22Rv1 (cell line): ENCODE data around the gene SIGLEC14.

ENCODE experiments used
- H3K27ac ChIP-seq: fragments of 450-650 bp; 2 replicates; pipeline ENCODE4 v1.5.1; 2017
- CTCF ChIP-seq: fragments of 450-650 bp; IDR thresholded peaks from 2 replicates; pipeline ENCODE4 v1.5.1; 2017; ENCODE audit warnings: mild to moderate bottlenecking
- ZFX ChIP-seq: fragments of 450-650 bp; IDR thresholded peaks from 2 replicates; pipeline ENCODE4 v1.6.1; 2017; ENCODE audit warnings: antibody characterized with exemption, borderline replicate concordance

The SIGLEC14 gene

DNA sequence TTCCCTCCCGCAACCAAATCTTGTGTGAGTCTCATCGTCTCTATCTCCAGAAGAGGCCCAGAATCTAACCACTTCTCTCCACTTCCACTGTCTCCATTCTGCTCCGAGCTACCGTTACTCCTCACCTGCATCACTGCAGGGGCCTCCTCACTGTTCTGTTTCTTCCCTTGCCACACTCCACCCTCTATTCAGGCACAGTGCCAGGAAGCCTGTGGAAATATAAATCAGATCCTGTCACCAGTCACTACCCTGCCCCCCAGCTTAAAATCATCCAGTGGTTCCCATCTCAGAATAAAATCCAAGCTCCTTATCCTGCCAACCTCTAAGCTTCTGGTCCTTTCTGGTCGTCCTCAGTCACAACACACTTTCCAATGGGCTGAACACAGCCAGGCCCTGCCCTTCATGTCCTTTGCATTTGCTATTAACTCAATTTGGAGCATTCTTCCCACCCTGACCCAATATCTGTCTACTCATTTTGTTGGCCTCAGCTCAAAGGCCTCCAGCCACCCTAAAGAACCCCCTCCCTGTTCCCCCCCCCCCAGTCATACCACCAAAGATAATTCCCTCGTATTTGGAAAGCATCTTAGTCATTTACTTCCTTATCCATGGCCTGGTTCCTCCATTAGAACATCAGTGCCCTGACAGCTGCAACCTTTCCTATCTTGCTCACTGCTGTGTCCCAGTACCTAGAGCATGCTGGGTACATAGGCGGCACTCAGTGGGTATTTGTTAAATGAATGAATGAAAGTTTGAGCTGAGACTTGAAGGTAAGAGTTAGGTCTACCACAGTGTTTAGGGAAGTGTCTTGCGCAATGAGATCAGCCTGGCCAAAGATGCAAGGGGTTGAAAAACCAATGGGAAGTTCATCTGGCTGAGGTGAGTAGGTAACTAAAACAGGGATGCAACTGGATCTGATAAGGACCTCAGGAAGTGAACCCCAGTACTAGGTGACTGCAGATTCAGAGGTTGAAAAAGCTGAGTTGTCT, 51.1 kb downstream of the SIGLEC14 start:
- TF ChIP-seq CTCF (no peak), ZFX (no peak)
- no peak overlapping the region for H3K27ac ChIP-seq

DNA sequence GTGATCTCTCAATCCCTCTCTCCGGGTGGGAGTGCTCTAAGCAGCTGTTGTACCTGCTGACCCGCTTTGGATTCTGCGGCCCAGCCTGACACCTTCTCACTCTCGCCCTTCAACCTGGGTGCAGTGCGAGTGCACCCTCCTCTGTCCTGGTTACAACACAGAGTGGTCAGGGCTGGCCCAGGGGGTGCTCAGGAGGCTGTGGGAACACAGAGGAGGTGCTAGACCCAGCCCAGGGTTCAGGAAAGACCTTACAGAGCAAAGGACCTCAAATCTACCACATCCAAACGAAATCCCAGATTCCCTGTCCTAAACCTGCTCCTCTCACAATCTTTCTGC, 51.9 kb downstream of the SIGLEC14 start:
- no peak for TF ChIP-seq CTCF
- TF ChIP-seq ZFX, result no peak
- H3K27ac ChIP-seq, result peak overlapping the region; percentile 60

GRCh38 chr19:51593969-51594773, 52.5 kb downstream of the SIGLEC14 start:
- peak overlapping the region; percentile 60 for H3K27ac ChIP-seq
- no peak for TF ChIP-seq ZFX
- TF ChIP-seq CTCF, result no peak

GRCh38 chr19:51593138-51593890, 53.3 kb downstream of the SIGLEC14 start:
- H3K27ac ChIP-seq, result peak overlapping the region; percentile 60
- TF ChIP-seq CTCF (no peak), ZFX (no peak)
